ENCODE data around the gene CCDC116. TPM values are rescaled to one million over a fixed set of nuclear protein-coding genes. Genes with fewer than 3 reads are reported as not detected.

Gene CCDC116
- total and polyA plus RNA-seq, 10 of the 15 experiments (the other 5 are each of a cell fraction or from before 2014, with no cell fraction given), result 0.04 to 0.18 (median 0.04) TPM; not detected in 6

- no peaks in the 10 kb centered on the region for H3K27me3 ChIP-seq (replicated peaks in 1 of 2; ENCODE audit: control insufficient read depth in 2 of 2, insufficient read depth in 2 of 2, low read length in 1 of 2)
- no peaks in the 10 kb centered on the region for H4K20me1 ChIP-seq (ENCODE audit: control insufficient read depth, insufficient read depth)
- peak overlapping the region; percentile 66 for H3K4me2 ChIP-seq (ENCODE audit: control insufficient read depth, insufficient read depth)
- H3K9ac ChIP-seq (ENCODE audit: control insufficient read depth, insufficient read depth, low read length), result peak overlapping the region; percentile 8
- no TSS peak for BruUV-seq (replicated peaks)
- ChIA-PET SMC1A (ENCODE audit: uncharacterized antibody, unreplicated experiment) (no interaction called here), RAD21 (ENCODE audit: unreplicated experiment) (no interaction called here), POLR2A (interaction anchor here (0.7 to 2.0 kb wide), 2 partner anchors 20 to 31 kb away, joined by 5 to 8 read pairs; no protein-coding TSS in a partner anchor), CTCF (interaction anchor here (1.3 kb wide), 1 partner anchor 37 kb away, joined by 9 read pairs; the partner anchor contains the start of gene YDJC)
- H3K27ac ChIP-seq (ENCODE audit: control insufficient read depth, insufficient read depth), result no peak overlapping the region; the same call in 1 of the 2 replicates
- no peak overlapping the region for H2AFZ ChIP-seq (ENCODE audit: control insufficient read depth, low read depth, low read length)
- H3K4me1 ChIP-seq (ENCODE audit: control insufficient read depth, insufficient read depth, low read length), result peaks cover 6% of the 10 kb centered on the region; the same call in 1 of the 2 replicates
- H3K4me3 ChIP-seq, result peak overlapping the region; percentile 71
- in situ Hi-C loops (cut with MboI), result no loop called here
- TF ChIP-seq FOS (IDR thresholded peaks at IDR 0.05; ENCODE audit: borderline replicate concordance, extremely low read depth, insufficient read length), result no peak
- no peak for TF ChIP-seq ATF3 (IDR thresholded peaks at IDR 0.05; ENCODE audit: borderline replicate concordance, extremely low read depth, low read depth, low read length)
- no peak for TF ChIP-seq GATAD2B (conservative IDR thresholded peaks at IDR 0.05; ENCODE audit: low read depth)
- TF ChIP-seq PAX8 (IDR thresholded peaks at IDR 0.05), result no peak
- no peak for TF ChIP-seq HDGF (IDR thresholded peaks at IDR 0.05)
- TF ChIP-seq TCF3 (IDR thresholded peaks at IDR 0.05; ENCODE audit: borderline replicate concordance, insufficient read depth, low read depth, low read length), result no peak
- TF ChIP-seq NFYB (IDR thresholded peaks at IDR 0.05; ENCODE audit: insufficient read depth, low read depth, low read length), result no peak
- TF ChIP-seq, protein P1, sequence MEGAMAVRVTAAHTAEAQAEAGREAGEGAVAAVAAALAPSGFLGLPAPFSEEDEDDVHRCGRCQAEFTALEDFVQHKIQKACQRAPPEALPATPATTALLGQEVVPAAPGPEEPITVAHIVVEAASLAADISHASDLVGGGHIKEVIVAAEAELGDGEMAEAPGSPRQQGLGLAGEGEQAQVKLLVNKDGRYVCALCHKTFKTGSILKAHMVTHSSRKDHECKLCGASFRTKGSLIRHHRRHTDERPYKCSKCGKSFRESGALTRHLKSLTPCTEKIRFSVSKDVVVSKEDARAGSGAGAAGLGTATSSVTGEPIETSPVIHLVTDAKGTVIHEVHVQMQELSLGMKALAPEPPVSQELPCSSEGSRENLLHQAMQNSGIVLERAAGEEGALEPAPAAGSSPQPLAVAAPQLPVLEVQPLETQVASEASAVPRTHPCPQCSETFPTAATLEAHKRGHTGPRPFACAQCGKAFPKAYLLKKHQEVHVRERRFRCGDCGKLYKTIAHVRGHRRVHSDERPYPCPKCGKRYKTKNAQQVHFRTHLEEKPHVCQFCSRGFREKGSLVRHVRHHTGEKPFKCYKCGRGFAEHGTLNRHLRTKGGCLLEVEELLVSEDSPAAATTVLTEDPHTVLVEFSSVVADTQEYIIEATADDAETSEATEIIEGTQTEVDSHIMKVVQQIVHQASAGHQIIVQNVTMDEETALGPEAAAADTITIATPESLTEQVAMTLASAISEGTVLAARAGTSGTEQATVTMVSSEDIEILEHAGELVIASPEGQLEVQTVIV (IDR thresholded peaks at IDR 0.05; ENCODE audit: borderline replicate concordance, partially characterized antibody), result no peak
- no peak for TF ChIP-seq POLR2AphosphoS5 (IDR thresholded peaks at IDR 0.05; ENCODE audit: low read length)
- no peak for TF ChIP-seq SUPT20H (IDR thresholded peaks at IDR 0.05; ENCODE audit: borderline replicate concordance, control insufficient read depth, low read depth, low read length)
- TF ChIP-seq SMAD5 (IDR thresholded peaks at IDR 0.05; ENCODE audit: low read depth), result no peak
- ATAC-seq (peak; percentile 7; the same call in 2 of the 3 replicates), DNase-seq (ENCODE audit: low read depth, low spot score) (no peak), FAIRE-seq (peak; percentile 69)
- H3K79me2 ChIP-seq (ENCODE audit: control insufficient read depth, insufficient read depth, low read length), result peaks cover 15% of the 10 kb centered on the region
- peaks cover 3 to 14% of the 10 kb centered on the region in 2 experiments for H3K36me3 ChIP-seq (ENCODE audit: control insufficient read depth in 2 of 2, insufficient read depth in 2 of 2, low read length in 1 of 2)
- 50% methylated on average over 15 of the region's 16 CpGs for WGBS (ENCODE audit: insufficient coverage, insufficient replicate concordance, low lambda C conversion rate, missing lambda C conversion rate)
- H3K9me3 ChIP-seq (replicated peaks; ENCODE audit: control insufficient read depth, insufficient read depth, low read length), result no peaks in the 10 kb centered on the region
- intact Hi-C loops (cut with micrococcal nuclease; ENCODE audit: unreplicated experiment), result no loop called here
Measured at GRCh38 chr22:21666786-21667185, 34.2 kb downstream of the CCDC116 start.
